Measurements from ENCODE around the gene IREB2. TPM values are rescaled to one million over a fixed set of nuclear protein-coding genes. Genes with fewer than 3 reads are reported as not detected.

IREB2 gene
- total and polyA plus RNA-seq, 2 of the 13 experiments (the other 11 are each of a cell fraction or from before 2014, with no cell fraction given), result 24.2 to 30.4 TPM

DNA sequence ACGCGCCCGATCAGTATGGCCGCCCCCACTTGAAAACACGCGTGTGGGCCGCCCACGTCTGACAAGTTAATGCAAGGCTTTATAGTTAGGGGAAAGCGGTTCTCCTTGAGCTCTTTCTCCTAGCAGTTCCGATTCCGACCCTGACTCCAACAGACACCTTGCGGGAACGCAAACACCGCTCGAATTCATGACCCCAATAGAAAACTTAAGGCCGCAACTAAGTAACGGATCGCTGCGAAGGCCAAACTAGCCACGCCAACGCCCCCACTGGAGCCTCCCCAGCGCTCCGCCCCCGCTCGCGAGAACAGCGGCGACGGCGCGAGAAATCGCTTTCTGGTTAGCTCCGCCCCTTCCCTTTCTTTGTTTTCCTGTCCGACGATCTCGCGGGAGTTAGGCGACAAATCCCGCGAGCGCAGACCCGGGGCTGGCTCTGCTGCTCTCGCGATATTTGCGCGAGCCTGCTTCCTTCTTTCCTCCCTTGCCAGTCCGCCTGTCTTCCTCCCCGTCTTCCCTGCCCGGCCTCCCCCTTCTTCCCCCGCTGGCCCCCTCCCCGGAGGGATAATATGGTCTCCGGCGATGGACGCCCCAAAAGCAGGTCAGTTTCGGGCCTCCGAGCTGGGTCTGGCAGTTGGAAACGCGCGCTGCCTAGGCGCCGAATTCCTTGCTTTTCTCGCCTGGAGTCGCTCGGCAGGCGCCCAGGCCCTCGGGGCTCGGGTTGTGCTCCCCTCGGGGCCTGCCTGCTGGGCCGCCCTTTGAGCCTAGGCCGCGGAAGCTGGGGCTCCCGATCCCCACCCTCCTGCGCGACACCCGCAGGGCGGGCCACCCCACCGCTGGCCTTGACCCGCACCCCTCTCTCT lies at the start of gene IREB2 (continued):
- peak; percentile 86 for TF ChIP-seq MXI1 (IDR thresholded peaks at IDR 0.05; ENCODE audit: borderline replicate concordance, low read depth, low read length)
- TF ChIP-seq KAT7 (CRISPR knock-in tag; IDR thresholded peaks at IDR 0.05; ENCODE audit: borderline replicate concordance), result peak; percentile 38; the same call in 1 of the 2 replicates
- TF ChIP-seq GATA4 (IDR thresholded peaks at IDR 0.05; ENCODE audit: borderline replicate concordance, low read depth), result peak; percentile 21; the same call in 1 of the 2 replicates
- 0 out of 2 replicates have a peak, but pooled peaks have one; percentile 81 for TF ChIP-seq ZNF354B (CRISPR knock-in tag; IDR thresholded peaks at IDR 0.05)
- TF ChIP-seq MBNL3 (CRISPR knock-in tag; conservative IDR thresholded peaks at IDR 0.05), result 0 out of 2 replicates have a peak, but pooled peaks have one; percentile 62
- TF ChIP-seq ZNF761 (CRISPR knock-in tag; conservative IDR thresholded peaks at IDR 0.05), result 0 out of 2 replicates have a peak, but pooled peaks have one; percentile 34
- peak; percentile 88; the same call in 1 of the 2 replicates for TF ChIP-seq ELF3 (CRISPR knock-in tag; IDR thresholded peaks at IDR 0.05)
- peak; percentile 89 for TF ChIP-seq ZNF501 (CRISPR knock-in tag; IDR thresholded peaks at IDR 0.05)
- TF ChIP-seq MED1 (CRISPR knock-in tag; IDR thresholded peaks at IDR 0.05), result peak; percentile 40; the same call in 1 of the 2 replicates
- TF ChIP-seq, protein P1, sequence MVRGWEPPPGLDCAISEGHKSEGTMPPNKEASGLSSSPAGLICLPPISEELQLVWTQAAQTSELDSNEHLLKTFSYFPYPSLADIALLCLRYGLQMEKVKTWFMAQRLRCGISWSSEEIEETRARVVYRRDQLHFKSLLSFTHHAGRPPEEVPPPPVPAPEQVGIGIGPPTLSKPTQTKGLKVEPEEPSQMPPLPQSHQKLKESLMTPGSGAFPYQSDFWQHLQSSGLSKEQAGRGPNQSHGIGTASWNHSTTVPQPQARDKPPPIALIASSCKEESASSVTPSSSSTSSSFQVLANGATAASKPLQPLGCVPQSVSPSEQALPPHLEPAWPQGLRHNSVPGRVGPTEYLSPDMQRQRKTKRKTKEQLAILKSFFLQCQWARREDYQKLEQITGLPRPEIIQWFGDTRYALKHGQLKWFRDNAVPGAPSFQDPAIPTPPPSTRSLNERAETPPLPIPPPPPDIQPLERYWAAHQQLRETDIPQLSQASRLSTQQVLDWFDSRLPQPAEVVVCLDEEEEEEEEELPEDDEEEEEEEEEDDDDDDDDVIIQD (CRISPR knock-in tag; IDR thresholded peaks at IDR 0.05; ENCODE audit: low read depth), result peak; percentile 98
- TF ChIP-seq ZNF709 (CRISPR knock-in tag; IDR thresholded peaks at IDR 0.05), result peak; percentile 71
- TF ChIP-seq ZNF235 (CRISPR knock-in tag; IDR thresholded peaks at IDR 0.05; ENCODE audit: borderline replicate concordance), result no peak
- TF ChIP-seq, protein P2, sequence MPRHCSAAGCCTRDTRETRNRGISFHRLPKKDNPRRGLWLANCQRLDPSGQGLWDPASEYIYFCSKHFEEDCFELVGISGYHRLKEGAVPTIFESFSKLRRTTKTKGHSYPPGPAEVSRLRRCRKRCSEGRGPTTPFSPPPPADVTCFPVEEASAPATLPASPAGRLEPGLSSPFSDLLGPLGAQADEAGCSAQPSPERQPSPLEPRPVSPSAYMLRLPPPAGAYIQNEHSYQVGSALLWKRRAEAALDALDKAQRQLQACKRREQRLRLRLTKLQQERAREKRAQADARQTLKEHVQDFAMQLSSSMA (CRISPR knock-in tag; IDR thresholded peaks at IDR 0.05), result no peak
- TF ChIP-seq, protein P3, sequence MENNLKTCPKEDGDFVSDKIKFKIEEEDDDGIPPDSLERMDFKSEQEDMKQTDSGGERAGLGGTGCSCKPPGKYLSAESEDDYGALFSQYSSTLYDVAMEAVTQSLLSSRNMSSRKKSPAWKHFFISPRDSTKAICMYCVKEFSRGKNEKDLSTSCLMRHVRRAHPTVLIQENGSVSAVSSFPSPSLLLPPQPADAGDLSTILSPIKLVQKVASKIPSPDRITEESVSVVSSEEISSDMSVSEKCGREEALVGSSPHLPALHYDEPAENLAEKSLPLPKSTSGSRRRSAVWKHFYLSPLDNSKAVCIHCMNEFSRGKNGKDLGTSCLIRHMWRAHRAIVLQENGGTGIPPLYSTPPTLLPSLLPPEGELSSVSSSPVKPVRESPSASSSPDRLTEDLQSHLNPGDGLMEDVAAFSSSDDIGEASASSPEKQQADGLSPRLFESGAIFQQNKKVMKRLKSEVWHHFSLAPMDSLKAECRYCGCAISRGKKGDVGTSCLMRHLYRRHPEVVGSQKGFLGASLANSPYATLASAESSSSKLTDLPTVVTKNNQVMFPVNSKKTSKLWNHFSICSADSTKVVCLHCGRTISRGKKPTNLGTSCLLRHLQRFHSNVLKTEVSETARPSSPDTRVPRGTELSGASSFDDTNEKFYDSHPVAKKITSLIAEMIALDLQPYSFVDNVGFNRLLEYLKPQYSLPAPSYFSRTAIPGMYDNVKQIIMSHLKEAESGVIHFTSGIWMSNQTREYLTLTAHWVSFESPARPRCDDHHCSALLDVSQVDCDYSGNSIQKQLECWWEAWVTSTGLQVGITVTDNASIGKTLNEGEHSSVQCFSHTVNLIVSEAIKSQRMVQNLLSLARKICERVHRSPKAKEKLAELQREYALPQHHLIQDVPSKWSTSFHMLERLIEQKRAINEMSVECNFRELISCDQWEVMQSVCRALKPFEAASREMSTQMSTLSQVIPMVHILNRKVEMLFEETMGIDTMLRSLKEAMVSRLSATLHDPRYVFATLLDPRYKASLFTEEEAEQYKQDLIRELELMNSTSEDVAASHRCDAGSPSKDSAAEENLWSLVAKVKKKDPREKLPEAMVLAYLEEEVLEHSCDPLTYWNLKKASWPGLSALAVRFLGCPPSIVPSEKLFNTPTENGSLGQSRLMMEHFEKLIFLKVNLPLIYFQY (CRISPR knock-in tag; IDR thresholded peaks at IDR 0.05; ENCODE audit: borderline replicate concordance), result no peak
- TF ChIP-seq, protein P4, sequence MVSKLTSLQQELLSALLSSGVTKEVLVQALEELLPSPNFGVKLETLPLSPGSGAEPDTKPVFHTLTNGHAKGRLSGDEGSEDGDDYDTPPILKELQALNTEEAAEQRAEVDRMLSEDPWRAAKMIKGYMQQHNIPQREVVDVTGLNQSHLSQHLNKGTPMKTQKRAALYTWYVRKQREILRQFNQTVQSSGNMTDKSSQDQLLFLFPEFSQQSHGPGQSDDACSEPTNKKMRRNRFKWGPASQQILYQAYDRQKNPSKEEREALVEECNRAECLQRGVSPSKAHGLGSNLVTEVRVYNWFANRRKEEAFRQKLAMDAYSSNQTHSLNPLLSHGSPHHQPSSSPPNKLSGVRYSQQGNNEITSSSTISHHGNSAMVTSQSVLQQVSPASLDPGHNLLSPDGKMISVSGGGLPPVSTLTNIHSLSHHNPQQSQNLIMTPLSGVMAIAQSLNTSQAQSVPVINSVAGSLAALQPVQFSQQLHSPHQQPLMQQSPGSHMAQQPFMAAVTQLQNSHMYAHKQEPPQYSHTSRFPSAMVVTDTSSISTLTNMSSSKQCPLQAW (CRISPR knock-in tag; IDR thresholded peaks at IDR 0.05), result peak; percentile 70
- peak; percentile 30 for TF ChIP-seq ZSCAN25 (CRISPR knock-in tag; IDR thresholded peaks at IDR 0.05)
- TF ChIP-seq ZNF350 (CRISPR knock-in tag; IDR thresholded peaks at IDR 0.05; ENCODE audit: borderline replicate concordance, low read depth), result peak; percentile 31; the same call in 1 of the 2 replicates
- TF ChIP-seq MTF1 (CRISPR knock-in tag; IDR thresholded peaks at IDR 0.05), result no peak
- TF ChIP-seq SOX5 (CRISPR knock-in tag; IDR thresholded peaks at IDR 0.05; ENCODE audit: borderline replicate concordance), result peak; percentile 35; the same call in 1 of the 2 replicates
- TF ChIP-seq ZMYM4 (CRISPR knock-in tag; IDR thresholded peaks at IDR 0.05), result peak; percentile 97
- TF ChIP-seq GTF2F1 (IDR thresholded peaks at IDR 0.05; ENCODE audit: low read length), result peak; percentile 63; the same call in 1 of the 2 replicates
- TF ChIP-seq FOXJ3 (CRISPR knock-in tag; IDR thresholded peaks at IDR 0.05; ENCODE audit: borderline replicate concordance), result peak; percentile 30; the same call in 1 of the 2 replicates

Measured in HepG2 (cell line).